NCI-H1436 treated with DMSO at 0.1 percent for 48 hours (cell line): ENCODE data around the gene ZNF33B.
"Not testable (repeated sequence)": the region's sequence is repeated elsewhere in the genome, so short reads cannot be mapped to it uniquely, and the experiment has no call there.

Source experiments
- DNase-seq: peaks from one replicate; lab custom pipeline; 2025; lab: John Stamatoyannopoulos, UW

The ZNF33B gene

GRCh38 chr10:42615419-42615818 is 23.0 kb downstream of the ZNF33B start:
- no peak for DNase-seq

DNA sequence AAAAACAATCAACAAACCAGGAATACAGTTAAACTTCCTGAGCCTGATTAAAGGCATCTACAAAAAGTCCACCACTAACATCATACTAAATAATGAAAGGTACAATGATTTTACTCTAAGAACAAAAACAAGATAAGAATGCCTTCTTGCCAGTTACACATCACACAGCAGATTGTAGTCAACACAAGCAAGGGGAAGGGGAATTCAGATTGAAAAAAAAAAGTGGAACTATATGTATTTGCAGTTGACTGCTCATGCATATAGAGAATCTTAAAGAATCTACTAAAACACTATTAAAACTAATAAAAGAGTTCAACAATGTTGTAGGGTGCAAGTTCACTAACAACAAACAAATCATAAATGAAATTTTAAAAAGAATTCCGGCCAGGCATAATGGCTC is 28.5 kb downstream of the ZNF33B start:
- DNase-seq: no peak

- no peak for DNase-seq
These were observed 40.0 kb downstream of the ZNF33B start for GRCh38 chr10:42598249-42598873.

- no peak for DNase-seq
These were observed 42.2 kb downstream of the ZNF33B start for GRCh38 chr10:42596196-42596595.

DNA sequence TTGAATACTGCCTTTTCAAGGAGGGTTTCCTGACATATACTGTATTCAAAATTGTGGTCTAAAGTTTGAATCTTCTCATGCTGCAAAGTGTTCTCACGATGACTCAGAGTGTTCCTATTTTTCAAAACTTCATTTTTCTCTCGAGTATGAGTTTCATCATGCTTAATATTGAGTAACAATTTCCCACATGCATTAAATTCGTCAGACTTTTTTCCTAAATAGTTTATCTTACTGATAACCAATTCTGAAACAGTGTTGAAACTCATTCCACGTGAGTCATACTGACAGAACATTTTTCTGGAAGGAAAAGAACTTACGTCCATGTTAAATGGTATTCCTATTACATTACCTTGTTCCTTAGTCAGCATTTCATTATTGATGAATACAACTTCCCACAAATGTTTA is 44.1 kb downstream of the ZNF33B start:
- DNase-seq: no peak

DNA sequence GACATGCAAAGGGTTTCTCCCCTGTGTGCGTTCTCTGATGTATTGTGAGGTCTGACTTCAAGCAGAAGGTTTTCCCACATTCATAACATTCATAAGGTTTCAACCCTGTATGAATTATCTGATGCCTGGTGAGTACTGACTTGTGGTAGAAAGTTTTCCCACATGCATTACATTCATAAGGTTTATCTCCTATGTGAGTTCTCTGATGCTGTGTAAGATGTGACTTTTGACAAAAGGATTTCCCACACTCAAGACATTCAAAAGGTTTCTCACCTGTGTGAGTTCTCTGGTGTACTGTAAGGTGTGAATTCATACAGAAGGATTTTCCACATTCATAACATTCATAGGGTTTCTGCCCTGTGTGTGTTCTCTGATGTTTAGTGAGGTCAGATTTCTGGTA is 45.1 kb downstream of the ZNF33B start:
- no peak for DNase-seq

- DNase-seq: no peak
These were observed 54.5 kb downstream of the ZNF33B start for GRCh38 chr10:42583828-42584227.

DNA sequence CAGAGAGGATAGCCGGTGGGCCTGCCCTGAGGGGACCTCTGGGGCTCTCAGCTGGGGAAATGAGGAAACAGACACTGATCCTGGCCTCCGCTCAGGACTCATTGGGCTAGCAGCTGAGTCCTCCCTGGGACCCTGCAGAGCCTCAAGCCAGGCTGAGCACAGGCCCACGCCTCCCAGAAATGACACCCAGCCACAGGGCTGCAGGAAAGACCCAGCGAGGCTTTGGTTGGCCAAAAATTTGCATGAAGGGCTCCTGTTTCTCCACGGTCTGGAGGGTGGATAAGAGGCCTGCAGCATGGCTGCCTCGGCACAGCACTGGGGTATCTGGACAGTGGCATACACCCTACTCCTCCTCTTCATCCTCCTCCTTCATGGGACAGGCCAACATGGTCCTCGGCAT is 60.4 kb downstream of the ZNF33B start:
- DNase-seq: no peak

- DNase-seq: no peak
These were observed 62.0 kb downstream of the ZNF33B start for GRCh38 chr10:42576338-42576737.

DNA sequence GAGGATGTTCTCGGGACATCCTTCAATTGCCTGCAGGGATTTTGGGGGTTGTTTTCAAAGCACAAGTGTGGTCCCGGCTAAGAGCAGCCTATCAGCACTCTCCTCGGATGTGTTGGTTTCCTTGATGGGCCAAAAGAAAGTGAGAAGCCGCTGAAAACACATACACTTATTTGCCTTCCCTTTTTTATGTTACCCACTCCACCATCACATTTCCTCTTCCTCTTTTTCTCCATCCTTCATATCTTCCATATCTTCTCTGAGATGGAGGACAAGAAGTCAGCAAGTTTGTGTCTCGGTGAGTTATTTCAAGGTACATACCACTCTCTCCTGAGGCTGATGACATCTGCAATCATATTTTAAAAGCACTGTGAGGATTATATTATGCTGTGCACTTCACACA is 64.0 kb downstream of the ZNF33B start:
- no peak for DNase-seq

DNA sequence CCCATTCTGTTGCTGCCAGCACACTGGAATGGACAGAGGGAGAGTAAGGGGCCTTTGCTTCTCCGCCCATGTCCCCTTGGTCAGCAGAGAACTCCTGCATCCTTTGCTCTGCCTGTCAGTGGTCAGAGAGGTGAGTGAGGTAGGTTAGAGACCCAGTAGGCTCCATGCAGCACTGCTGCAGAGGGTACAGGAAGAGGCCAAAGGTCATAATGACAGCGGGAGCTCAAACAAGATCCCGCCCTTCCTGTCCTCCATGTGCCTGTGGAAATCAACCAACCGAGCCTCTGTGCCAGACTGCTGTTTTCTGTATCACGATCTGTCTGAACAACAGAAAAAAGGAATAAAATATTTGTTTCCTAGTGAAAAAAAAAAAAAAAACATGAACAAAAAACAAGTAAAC is 81.4 kb downstream of the ZNF33B start:
- DNase-seq: no peak

- not testable (repeated sequence) for DNase-seq
These were observed 84.8 kb downstream of the ZNF33B start for GRCh38 chr10:42553576-42553975.

DNA sequence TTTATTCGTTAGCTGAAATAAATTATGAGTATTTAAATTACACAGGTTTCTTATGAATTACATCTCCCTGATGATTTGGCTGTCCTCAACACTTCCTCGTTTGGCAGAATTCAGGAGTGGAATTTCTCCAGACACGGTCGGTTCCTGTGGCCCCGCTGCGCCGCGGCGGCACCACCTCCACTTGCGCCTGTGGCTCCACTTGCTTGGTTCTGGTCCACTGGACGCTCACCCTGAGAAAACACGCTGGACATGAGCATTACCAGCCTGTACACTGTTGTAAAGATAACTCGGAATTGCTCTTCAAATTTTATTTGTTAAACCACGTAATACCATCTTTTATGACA is 85.3 kb downstream of the ZNF33B start:
- DNase-seq: no peak

- peak; percentile 90 for DNase-seq
These were observed 85.9 kb downstream of the ZNF33B start for GRCh38 chr10:42552188-42553063.

- DNase-seq: no peak
These were observed 86.7 kb downstream of the ZNF33B start for GRCh38 chr10:42551582-42552187.

DNA sequence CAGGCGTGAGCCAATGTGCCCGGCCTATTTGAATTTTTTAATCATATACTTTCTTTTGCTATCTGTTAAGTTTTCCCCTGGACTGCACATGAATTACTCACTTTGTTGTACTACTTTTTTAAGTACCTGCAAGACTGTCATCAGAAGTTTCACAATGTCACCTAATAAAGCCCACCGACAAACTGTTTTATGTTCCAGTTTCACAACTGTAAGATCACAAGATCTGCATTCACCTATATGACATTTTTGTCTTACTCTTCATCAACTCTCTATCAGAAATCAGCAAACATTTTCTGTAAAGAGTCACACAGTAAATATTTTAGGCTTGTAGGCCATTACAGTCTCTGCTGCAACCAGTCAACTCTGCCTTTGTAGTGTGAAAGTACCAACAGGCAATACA is 88.5 kb downstream of the ZNF33B start:
- no peak for DNase-seq

DNA sequence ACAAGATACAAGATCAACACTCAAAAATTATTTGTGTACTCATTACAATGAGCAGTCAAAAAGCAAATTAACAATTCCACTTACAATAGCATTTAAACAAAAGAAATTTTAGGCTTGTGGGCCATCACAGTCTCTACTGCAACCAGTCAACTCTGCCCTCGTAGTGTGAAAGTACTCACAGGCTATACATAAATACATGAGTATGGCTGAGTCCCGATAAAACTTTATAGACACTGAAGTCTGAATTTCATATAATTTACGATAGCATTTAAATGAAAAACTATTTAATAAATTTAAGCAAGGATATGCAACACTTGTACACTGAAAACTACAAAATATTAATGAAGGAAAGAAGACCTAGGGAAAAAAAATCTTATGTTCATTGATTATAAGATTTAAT is 90.1 kb downstream of the ZNF33B start:
- DNase-seq: no peak

- DNase-seq: no peak
These were observed 93.4 kb downstream of the ZNF33B start for GRCh38 chr10:42544945-42545344.

- no peak for DNase-seq
These were observed 94.5 kb downstream of the ZNF33B start for GRCh38 chr10:42543840-42544372.
